ENCODE data around the gene GP5. TPM values are rescaled to one million over a fixed set of nuclear protein-coding genes. Genes with fewer than 3 reads are reported as not detected.

The GP5 gene
- total RNA-seq, 1 experiment from 2014 or later = 0.05 TPM

DNA sequence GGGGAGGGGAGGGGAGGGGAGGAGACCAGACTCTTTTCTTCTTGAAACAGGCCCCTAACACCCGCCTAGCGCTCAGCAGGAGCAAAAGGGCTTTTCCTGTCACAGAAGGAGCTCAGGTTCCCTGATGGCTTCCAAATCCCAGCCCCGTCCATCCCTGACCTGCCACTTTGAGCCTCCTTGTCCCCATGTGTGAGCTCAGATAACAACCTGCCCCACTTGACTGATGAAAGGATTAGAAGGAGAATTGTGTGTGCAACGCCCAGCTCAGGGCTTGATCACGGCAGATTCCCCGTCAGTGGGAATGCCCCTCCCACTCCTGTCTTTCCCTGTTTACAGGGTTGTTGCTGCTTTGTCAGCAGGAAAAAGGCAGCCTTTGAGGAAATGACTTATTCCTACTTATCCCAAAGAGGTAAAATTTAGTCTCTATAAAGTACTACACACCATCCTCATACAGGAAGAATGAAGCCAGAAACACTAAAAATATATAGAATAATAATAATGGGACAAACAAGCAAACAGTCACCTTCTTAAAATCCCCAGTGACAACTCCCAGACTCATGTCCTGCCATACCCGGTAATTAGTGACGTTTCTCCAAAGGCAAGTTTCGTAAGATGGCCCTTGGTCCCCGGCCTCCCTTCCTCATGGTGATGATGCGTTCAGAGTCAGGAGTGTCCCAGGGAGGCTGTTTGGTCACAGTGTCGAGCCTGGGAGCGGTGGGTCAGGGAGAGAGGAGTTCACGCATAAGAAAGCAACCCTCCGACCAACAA lies 23.4 kb downstream of the GP5 start:
- ChIA-PET POLR2A (interaction anchor here (0.6 kb wide), 1 partner anchor 64 kb away, joined by 3 read pairs; no protein-coding TSS in a partner anchor), CTCF (no interaction called here)
- BruUV-seq (replicated peaks) = no TSS peak

DNA sequence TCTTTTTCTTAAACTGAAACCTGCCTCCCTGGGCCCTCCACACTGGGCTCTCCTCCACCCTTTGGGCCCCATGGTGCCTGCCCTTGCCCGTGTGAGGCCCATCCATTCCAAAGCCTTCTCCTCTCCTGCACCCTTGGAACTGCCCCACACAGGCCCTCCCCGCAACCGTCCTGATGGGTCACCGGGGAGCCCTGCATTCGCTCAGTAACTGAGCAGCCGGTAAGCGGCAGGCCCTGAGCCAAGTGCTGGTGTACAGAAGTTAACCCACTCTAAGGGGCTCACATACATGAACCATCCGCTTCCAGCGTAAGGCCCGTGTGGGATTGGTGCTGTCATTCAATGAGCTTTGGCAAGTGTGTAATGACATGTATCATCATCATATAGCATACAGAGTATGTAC lies 24.1 kb downstream of the GP5 start:
- BruUV-seq (replicated peaks) = no TSS peak
- DNase-seq (ENCODE audit: low read depth, low spot score) (no peak), ATAC-seq (no peak)
- in situ Hi-C loops (cut with HindIII; ENCODE audit: low pct_unique_long_range_greater_than_20kb, low sequenced_read_pairs) (no loop called here), intact Hi-C loops (cut with micrococcal nuclease; ENCODE audit: unreplicated experiment) (no loop called here)
- POLR2A ChIA-PET = no interaction called here
- 0 out of 2 replicates have a peak, but pooled peaks cover under 1% of the 10 kb centered on the region for H3K27me3 ChIP-seq (ENCODE audit: control insufficient read depth, insufficient read depth, low read length)
- no peaks in the 10 kb centered on the region for H3K36me3 ChIP-seq (ENCODE audit: control insufficient read depth, insufficient read depth, low read length)
- no peak for TF ChIP-seq TCF7L2 (IDR thresholded peaks at IDR 0.05; ENCODE audit: low read depth, low read length)
- no peak for TF ChIP-seq SIN3A (IDR thresholded peaks at IDR 0.05; ENCODE audit: borderline replicate concordance, insufficient read depth, low read depth, low read length)
- no peak for TF ChIP-seq REST (IDR thresholded peaks at IDR 0.05; ENCODE audit: insufficient read depth in 1 of 2, low read depth in 2 of 2, low read length in 1 of 2)
- no peak for TF ChIP-seq CTCF (IDR thresholded peaks at IDR 0.05)
- TF ChIP-seq POLR2AphosphoS5 (IDR thresholded peaks at IDR 0.05; ENCODE audit: low read depth, low read length) = no peak
- CTCF ChIA-PET = no interaction called here
- H3K4me1 ChIP-seq (ENCODE audit: control insufficient read depth, insufficient read depth, low read length) = peaks cover 4% of the 10 kb centered on the region
- H3K9me3 ChIP-seq (ENCODE audit: control insufficient read depth, insufficient read depth, low read depth, low read length) = no peaks in the 10 kb centered on the region
- no peak overlapping the region for H3K27ac ChIP-seq (ENCODE audit: low read length)
- no peak overlapping the region for H3K4me3 ChIP-seq (ENCODE audit: low read depth in 2 of 2, low read length in 2 of 2)

More for the DNA sequence above, 23.4 kb downstream of the GP5 start:
- in situ Hi-C loops (cut with HindIII; ENCODE audit: low pct_unique_long_range_greater_than_20kb, low sequenced_read_pairs) = no loop called here
- intact Hi-C loops (cut with micrococcal nuclease; ENCODE audit: unreplicated experiment) = no loop called here
- TF ChIP-seq CTCF (IDR thresholded peaks at IDR 0.05) (no peak), TCF7L2 (IDR thresholded peaks at IDR 0.05; ENCODE audit: low read depth, low read length) (no peak), POLR2AphosphoS5 (IDR thresholded peaks at IDR 0.05; ENCODE audit: low read depth, low read length) (no peak), REST (IDR thresholded peaks at IDR 0.05; ENCODE audit: insufficient read depth in 1 of 2, low read depth in 2 of 2, low read length in 1 of 2) (no peak), SIN3A (IDR thresholded peaks at IDR 0.05; ENCODE audit: borderline replicate concordance, insufficient read depth, low read depth, low read length) (no peak)
- Histone ChIP-seq H3K36me3 (ENCODE audit: control insufficient read depth, insufficient read depth, low read length) (no peaks in the 10 kb centered on the region), H3K27me3 (ENCODE audit: control insufficient read depth, insufficient read depth, low read length) (no peaks in the 10 kb centered on the region), H3K27ac (ENCODE audit: low read length) (no peak overlapping the region), H3K4me1 (ENCODE audit: control insufficient read depth, insufficient read depth, low read length) (no peaks in the 10 kb centered on the region), H3K4me3 (ENCODE audit: low read depth in 2 of 2, low read length in 2 of 2) (no peak overlapping the region), H3K9me3 (ENCODE audit: control insufficient read depth, insufficient read depth, low read depth, low read length) (no peaks in the 10 kb centered on the region)
- DNase-seq (ENCODE audit: low read depth, low spot score) (no peak), ATAC-seq (no peak)
